PC-3 (cell line): ENCODE results near the gene ABCD4. TPM values are rescaled to one million over a fixed set of nuclear protein-coding genes. Genes with fewer than 3 reads are reported as not detected.
A peak's percentile ranks its signal among the peaks of the same experiment; 100 is the strongest.

ENCODE experiments used
- ATAC-seq: fragments of 200-7000 bp; cut with Tn5 transposase; 2 replicates; pipeline ENCODE4 v1.9.1; 2020; ENCODE audit warnings: mild to moderate bottlenecking, moderate library complexity
- BruUV-seq: library from RNA; stranded (reverse); fragments of 400-500 nt; replicated peaks from 2 replicates; lab custom pipeline; 2021; lab: Mats Ljungman, UMichigan
- CTCF ChIA-PET: fragments of 300-600 bp; sonication (Branson Sonifier 250); formaldehyde crosslinking; loops from one replicate; lab custom pipeline; 2022; ENCODE audit warnings: antibody characterized with exemption; lab: Charles Lee
- POLR2A ChIA-PET: fragments of 300-600 bp; sonication (Branson Sonifier 250); formaldehyde crosslinking; loops from one replicate; lab custom pipeline; 2022; ENCODE audit warnings: antibody characterized with exemption; ENCODE audit not compliant: unreplicated experiment; lab: Charles Lee
- DNase-seq: peaks from one replicate; pipeline ENCODE4 v3.0.0-alpha.2; 2015
- H2AFZ ChIP-seq: fragments of 300-600 bp; sonication (generic); 2 replicates; pipeline ENCODE4 v1.6.0; 2016; ENCODE audit warnings: antibody characterized with exemption, low read length
- H3F3A ChIP-seq: fragments of 300-600 bp; sonication (generic); one replicate; pipeline ENCODE4 v1.6.0; 2017; ENCODE audit warnings: antibody characterized with exemption, low read length, control low read depth, mild to moderate bottlenecking; ENCODE audit not compliant: unreplicated experiment
- H3K27ac ChIP-seq: fragments of 300-600 bp; sonication (generic); 2 replicates; pipeline ENCODE4 v1.5.1; 2016; ENCODE audit warnings: mild to moderate bottlenecking, low read length
- H3K27me3 ChIP-seq: fragments of 300-600 bp; sonication (generic); 2 replicates; pipeline ENCODE4 v1.6.1; 2016; ENCODE audit warnings: low read length, mixed read lengths
- H3K36me3 ChIP-seq: fragments of 300-600 bp; sonication (generic); 2 replicates; pipeline ENCODE4 v1.6.1; 2016; ENCODE audit warnings: low read depth, mixed run types, low read length, mixed read lengths
- H3K4me1 ChIP-seq: fragments of 300-600 bp; sonication (generic); 2 replicates; pipeline ENCODE4 v1.5.1; 2016; ENCODE audit warnings: low read length; ENCODE audit not compliant: insufficient read depth
- H3K4me2 ChIP-seq: fragments of 300-600 bp; sonication (generic); 2 replicates; pipeline ENCODE4 v1.6.0; 2016; ENCODE audit warnings: low read length
- H3K4me3 ChIP-seq: fragments of 300-600 bp; sonication (generic); 2 replicates; pipeline ENCODE4 v1.5.1; 2016; ENCODE audit warnings: mild to moderate bottlenecking, low read length, mixed read lengths
- H3K79me2 ChIP-seq: fragments of 300-600 bp; sonication (generic); 2 replicates; pipeline ENCODE4 v1.6.1; 2017; ENCODE audit warnings: low read length, mixed read lengths
- H3K9ac ChIP-seq: fragments of 300-600 bp; sonication (generic); 2 replicates; pipeline ENCODE4 v1.6.0; 2016; ENCODE audit warnings: mild to moderate bottlenecking, low read length
- H3K9me2 ChIP-seq: fragments of 300-600 bp; sonication (generic); replicated peaks from 2 replicates; pipeline ENCODE4 v1.6.1; 2016; ENCODE audit warnings: mixed run types, low read length, mixed read lengths
- H3K9me3 ChIP-seq: fragments of 300-600 bp; sonication (generic); 2 replicates; pipeline ENCODE4 v1.6.1; 2016; ENCODE audit warnings: low read length, mixed read lengths
- H4K20me1 ChIP-seq: fragments of 300-600 bp; sonication (generic); 2 replicates; pipeline ENCODE4 v1.6.1; 2016; ENCODE audit warnings: low read length, mixed read lengths
- EZH2 ChIP-seq: fragments of 300-600 bp; sonication (generic); IDR thresholded peaks from one replicate; pipeline ENCODE4 v1.6.1; 2017; ENCODE audit warnings: antibody characterized with exemption, mild to moderate bottlenecking, low read length; ENCODE audit not compliant: unreplicated experiment
- EZH2phosphoT487 ChIP-seq: fragments of 300-600 bp; sonication (generic); IDR thresholded peaks from 2 replicates; pipeline ENCODE4 v1.6.1; 2018; ENCODE audit warnings: mild to moderate bottlenecking, antibody characterized with exemption, low read length, borderline replicate concordance
- intact Hi-C: fragments of 100-400 bp; cut with micrococcal nuclease; formaldehyde crosslinking; loops from 2 replicates; pipeline ENCODE4 v1.9.0; 2023
- total RNA-seq: library from RNA; depleted of rRNA; stranded (reverse); fragments of >200 nt; gene quantifications from 2 replicates; pipeline ENCODE4 v1.2.3, GENCODE V29; 2014
- TF ChIP-seq, protein P1 (sequence below): fragments of 300-600 bp; sonication (generic); conservative IDR thresholded peaks from 2 replicates; pipeline ENCODE4 v1.5.1; 2017; ENCODE audit warnings: antibody characterized with exemption, low read depth, mild to moderate bottlenecking, low read length

Gene ABCD4
- total RNA-seq, 1 experiment from 2014 or later = 27.1 TPM

DNA sequence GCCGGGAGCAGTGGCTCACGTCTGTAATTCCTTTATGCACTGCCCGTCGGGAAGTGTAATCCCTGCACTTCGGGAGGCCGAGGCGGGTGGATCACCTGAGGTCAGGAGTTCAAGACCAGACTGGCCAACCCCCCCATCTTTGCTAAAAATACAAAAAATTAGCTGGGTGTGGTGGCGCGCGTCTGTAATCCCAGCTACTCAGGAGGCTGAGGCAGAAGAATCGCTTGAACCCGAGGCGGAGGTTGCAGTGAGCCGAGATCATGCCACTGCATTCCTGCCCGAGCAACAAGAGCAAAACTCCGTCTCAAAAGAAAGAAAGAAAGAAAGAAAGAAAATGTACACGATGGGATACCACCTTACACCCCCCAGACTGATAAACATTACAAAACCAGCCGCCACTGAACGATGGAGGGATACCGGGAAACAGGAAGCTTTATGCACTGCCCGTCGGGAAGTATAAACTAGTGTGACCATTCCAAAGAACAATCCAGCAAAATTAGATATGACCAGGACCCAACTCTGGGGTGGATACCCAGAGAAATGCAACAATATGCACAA is 1.1 kb downstream of the ABCD4 start:
- no peaks in the 10 kb centered on the region for H3K27me3 ChIP-seq
- no peaks in the 10 kb centered on the region for H3K9me3 ChIP-seq
- DNase-seq = no peak
- no peak for ATAC-seq
- H3K79me2 ChIP-seq = peaks cover 27% of the 10 kb centered on the region
- peak overlapping the region; percentile 87 for H3K4me3 ChIP-seq
- H2AFZ ChIP-seq = peak overlapping the region; percentile 91
- ChIA-PET POLR2A (interaction anchor here (0.7 kb wide), 1 partner anchor 110 kb away, joined by 3 read pairs; no protein-coding TSS in a partner anchor), CTCF (no interaction called here)
- no TSS peak for BruUV-seq
- peak overlapping the region; percentile 93 for H3K4me2 ChIP-seq
- H4K20me1 ChIP-seq = no peaks in the 10 kb centered on the region
- peaks cover 8% of the 10 kb centered on the region for H3K36me3 ChIP-seq
- peak overlapping the region; percentile 71 for H3K9ac ChIP-seq
- intact Hi-C loops = no loop called here
- no peaks in the 10 kb centered on the region for H3K9me2 ChIP-seq
- TF ChIP-seq EZH2phosphoT487 = no peak
- TF ChIP-seq EZH2 = no peak
- TF ChIP-seq, protein P1, sequence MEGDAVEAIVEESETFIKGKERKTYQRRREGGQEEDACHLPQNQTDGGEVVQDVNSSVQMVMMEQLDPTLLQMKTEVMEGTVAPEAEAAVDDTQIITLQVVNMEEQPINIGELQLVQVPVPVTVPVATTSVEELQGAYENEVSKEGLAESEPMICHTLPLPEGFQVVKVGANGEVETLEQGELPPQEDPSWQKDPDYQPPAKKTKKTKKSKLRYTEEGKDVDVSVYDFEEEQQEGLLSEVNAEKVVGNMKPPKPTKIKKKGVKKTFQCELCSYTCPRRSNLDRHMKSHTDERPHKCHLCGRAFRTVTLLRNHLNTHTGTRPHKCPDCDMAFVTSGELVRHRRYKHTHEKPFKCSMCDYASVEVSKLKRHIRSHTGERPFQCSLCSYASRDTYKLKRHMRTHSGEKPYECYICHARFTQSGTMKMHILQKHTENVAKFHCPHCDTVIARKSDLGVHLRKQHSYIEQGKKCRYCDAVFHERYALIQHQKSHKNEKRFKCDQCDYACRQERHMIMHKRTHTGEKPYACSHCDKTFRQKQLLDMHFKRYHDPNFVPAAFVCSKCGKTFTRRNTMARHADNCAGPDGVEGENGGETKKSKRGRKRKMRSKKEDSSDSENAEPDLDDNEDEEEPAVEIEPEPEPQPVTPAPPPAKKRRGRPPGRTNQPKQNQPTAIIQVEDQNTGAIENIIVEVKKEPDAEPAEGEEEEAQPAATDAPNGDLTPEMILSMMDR = no peak
- no peaks in the 10 kb centered on the region for H3F3A ChIP-seq
- H3K4me1 ChIP-seq = peaks cover 17% of the 10 kb centered on the region; the same call in 1 of the 2 replicates
- H3K27ac ChIP-seq = no peak overlapping the region

DNA sequence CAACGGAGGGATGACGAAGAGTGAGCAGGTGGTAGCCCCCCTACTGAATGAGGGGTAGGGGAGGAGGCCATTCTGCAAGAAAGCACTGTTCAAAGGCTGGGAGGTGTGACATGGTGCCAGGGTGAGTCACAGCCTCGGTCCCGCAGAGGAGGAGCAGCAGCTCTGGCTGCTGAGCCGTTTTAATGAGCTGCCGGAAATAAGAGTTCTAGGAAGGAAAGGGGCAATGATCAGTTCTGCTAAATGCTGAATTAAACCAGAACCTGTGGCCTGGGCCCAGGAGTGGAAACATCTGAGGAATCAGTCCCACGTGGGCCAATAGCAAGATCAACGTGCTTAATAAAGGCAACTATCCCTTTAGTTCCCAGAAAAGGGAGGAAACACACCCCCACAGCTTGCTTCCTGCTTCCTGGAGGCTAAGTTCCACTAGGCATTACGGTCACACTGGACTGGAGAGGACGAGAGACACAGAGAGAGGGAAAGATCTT is 3.6 kb downstream of the ABCD4 start:
- no peaks in the 10 kb centered on the region for H4K20me1 ChIP-seq
- ChIA-PET CTCF (no interaction called here), POLR2A (no interaction called here)
- peaks cover 17% of the 10 kb centered on the region; the same call in 1 of the 2 replicates for H3K4me1 ChIP-seq
- H3K27ac ChIP-seq = peak overlapping the region; percentile 45
- no peaks in the 10 kb centered on the region for H3K9me2 ChIP-seq
- H3F3A ChIP-seq = no peaks in the 10 kb centered on the region
- BruUV-seq = no TSS peak
- ATAC-seq (peak; percentile 14; the same call in 1 of the 2 replicates), DNase-seq (peak; percentile 31)
- TF ChIP-seq EZH2 (no peak), EZH2phosphoT487 (no peak)
- TF ChIP-seq, protein P1 = no peak
- H2AFZ ChIP-seq = peak overlapping the region; percentile 63
- no peak overlapping the region for H3K9ac ChIP-seq
- no peaks in the 10 kb centered on the region for H3K9me3 ChIP-seq
- no peak overlapping the region for H3K4me3 ChIP-seq
- peaks cover 8% of the 10 kb centered on the region for H3K36me3 ChIP-seq
- H3K27me3 ChIP-seq = no peaks in the 10 kb centered on the region
- H3K4me2 ChIP-seq = peak overlapping the region; percentile 45
- intact Hi-C loops = no loop called here
- peaks cover 27% of the 10 kb centered on the region for H3K79me2 ChIP-seq

DNA sequence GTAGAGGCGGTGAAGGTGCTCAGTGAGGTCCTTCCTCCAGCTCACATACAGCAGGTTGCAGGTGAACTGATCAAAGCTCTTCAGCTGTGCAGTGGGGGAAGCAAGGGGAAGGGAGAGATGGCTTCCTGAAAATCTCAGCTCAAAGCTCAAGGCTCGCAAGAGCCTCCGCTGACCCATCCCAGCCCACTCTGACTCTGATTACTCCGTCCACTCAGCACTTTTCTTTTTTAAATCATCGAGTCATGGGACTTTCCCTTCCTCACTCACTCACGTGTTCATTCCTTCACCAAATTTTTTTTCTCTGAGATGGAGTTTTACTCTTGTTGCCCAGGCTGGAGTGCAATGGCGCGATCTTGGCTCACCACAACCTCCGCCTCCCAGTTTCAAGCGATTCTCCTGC is 4.7 kb downstream of the ABCD4 start:
- Histone ChIP-seq H3K4me2 (no peak overlapping the region), H2AFZ (no peak overlapping the region), H3K79me2 (peaks cover 27% of the 10 kb centered on the region), H3F3A (no peaks in the 10 kb centered on the region), H3K27me3 (no peaks in the 10 kb centered on the region), H3K9me2 (no peaks in the 10 kb centered on the region), H3K9ac (no peak overlapping the region), H3K9me3 (no peaks in the 10 kb centered on the region), H3K36me3 (peaks cover 8% of the 10 kb centered on the region), H3K27ac (no peak overlapping the region), H4K20me1 (no peaks in the 10 kb centered on the region), H3K4me1 (peaks cover 13% of the 10 kb centered on the region; the same call in 1 of the 2 replicates), H3K4me3 (no peak overlapping the region)
- ChIA-PET POLR2A (no interaction called here), CTCF (no interaction called here)
- no TSS peak for BruUV-seq
- ATAC-seq (no peak), DNase-seq (no peak)
- intact Hi-C loops = no loop called here
- TF ChIP-seq, protein P1 = no peak
- TF ChIP-seq EZH2 = no peak
- TF ChIP-seq EZH2phosphoT487 = no peak
